Measurements from ENCODE around the gene CHST3.
A peak's percentile ranks its signal among the peaks of the same experiment; 100 is the strongest.

The CHST3 gene

GRCh38 chr10:72058347-72058898, 94.2 kb downstream of the CHST3 start:
- TF ChIP-seq TAF1 (IDR thresholded peaks at IDR 0.05; ENCODE audit: low read depth), result no peak
- TF ChIP-seq FOXM1 (IDR thresholded peaks at IDR 0.05; ENCODE audit: borderline replicate concordance, low read depth), result no peak
- no peak for TF ChIP-seq EP300 (IDR thresholded peaks at IDR 0.05; ENCODE audit: borderline replicate concordance)
- no peak for TF ChIP-seq TEAD4 (IDR thresholded peaks at IDR 0.05)
- no peak for TF ChIP-seq ZBTB7A (IDR thresholded peaks at IDR 0.05; ENCODE audit: low read depth)
- TF ChIP-seq YY1 (IDR thresholded peaks at IDR 0.05; ENCODE audit: low read depth), result no peak
- no peak for TF ChIP-seq MAX (IDR thresholded peaks at IDR 0.05)
- no peak for TF ChIP-seq EGR1 (IDR thresholded peaks at IDR 0.05)
- no peak for TF ChIP-seq REST (IDR thresholded peaks at IDR 0.05; ENCODE audit: low read depth)
- TF ChIP-seq USF1 (IDR thresholded peaks at IDR 0.05), result no peak
- no peak for TF ChIP-seq RAD21 (IDR thresholded peaks at IDR 0.05; ENCODE audit: low read depth)
- TF ChIP-seq CREB1 (IDR thresholded peaks at IDR 0.05; ENCODE audit: low read depth), result no peak
- TF ChIP-seq CEBPB (IDR thresholded peaks at IDR 0.05), result no peak
- no peak for TF ChIP-seq TCF12 (IDR thresholded peaks at IDR 0.05; ENCODE audit: low read depth)

- no peak for TF ChIP-seq NFIC (IDR thresholded peaks at IDR 0.05)
- no peak for TF ChIP-seq MAX (IDR thresholded peaks at IDR 0.05)
- TF ChIP-seq CREB1 (IDR thresholded peaks at IDR 0.05; ENCODE audit: low read depth), result no peak
- no peak for TF ChIP-seq TEAD4 (IDR thresholded peaks at IDR 0.05)
- TF ChIP-seq CEBPB (IDR thresholded peaks at IDR 0.05), result no peak
- no peak for TF ChIP-seq ZBTB7A (IDR thresholded peaks at IDR 0.05; ENCODE audit: low read depth)
- no peak for TF ChIP-seq EP300 (IDR thresholded peaks at IDR 0.05; ENCODE audit: borderline replicate concordance)
- no peak for TF ChIP-seq TAF1 (IDR thresholded peaks at IDR 0.05; ENCODE audit: low read depth)
These were observed 95.0 kb downstream of the CHST3 start for GRCh38 chr10:72058989-72059842.

- TF ChIP-seq CEBPB (IDR thresholded peaks at IDR 0.05) (no peak), ZBTB7A (IDR thresholded peaks at IDR 0.05; ENCODE audit: low read depth) (no peak), FOXM1 (IDR thresholded peaks at IDR 0.05; ENCODE audit: borderline replicate concordance, low read depth) (no peak), REST (IDR thresholded peaks at IDR 0.05; ENCODE audit: low read depth) (no peak), MAX (IDR thresholded peaks at IDR 0.05) (no peak), EGR1 (IDR thresholded peaks at IDR 0.05) (no peak), TCF12 (IDR thresholded peaks at IDR 0.05; ENCODE audit: low read depth) (no peak), CREB1 (IDR thresholded peaks at IDR 0.05; ENCODE audit: low read depth) (no peak), TEAD4 (IDR thresholded peaks at IDR 0.05) (no peak), TAF1 (IDR thresholded peaks at IDR 0.05; ENCODE audit: low read depth) (no peak), YY1 (IDR thresholded peaks at IDR 0.05; ENCODE audit: low read depth) (no peak), NFIC (IDR thresholded peaks at IDR 0.05) (no peak), RAD21 (IDR thresholded peaks at IDR 0.05; ENCODE audit: low read depth) (no peak), EP300 (IDR thresholded peaks at IDR 0.05; ENCODE audit: borderline replicate concordance) (no peak), USF1 (IDR thresholded peaks at IDR 0.05) (no peak)
These were observed 95.9 kb downstream of the CHST3 start for GRCh38 chr10:72059843-72060822.

- TF ChIP-seq RAD21 (IDR thresholded peaks at IDR 0.05; ENCODE audit: low read depth), result peak; percentile 35; the same call in 1 of the 2 replicates
- TF ChIP-seq TAF1 (IDR thresholded peaks at IDR 0.05; ENCODE audit: low read depth), result no peak
- no peak for TF ChIP-seq NFIC (IDR thresholded peaks at IDR 0.05)
These were observed 97.3 kb downstream of the CHST3 start for GRCh38 chr10:72061491-72061890.
